Calu3 (cell line): ENCODE measurements around the gene LYPD4. TPM values are rescaled to one million over a fixed set of nuclear protein-coding genes. Genes with fewer than 3 reads are reported as not detected.
"Not testable (repeated sequence)": the region's sequence is repeated elsewhere in the genome, so short reads cannot be mapped to it uniquely, and the experiment has no call there.

Experiments used
- BruUV-seq: library from RNA; stranded (reverse); fragments of 400-500 nt; replicated peaks from 2 replicates; lab custom pipeline; 2021; lab: Mats Ljungman, UMichigan
- CTCF ChIA-PET: fragments of 300-600 bp; sonication (Branson Sonifier 250); formaldehyde crosslinking; loops from one replicate; lab custom pipeline; 2022; ENCODE audit warnings: antibody characterized with exemption; lab: Charles Lee
- DNase-seq: peaks from one replicate; pipeline ENCODE4 v3.0.0; 2022
- H3K27ac Mint-ChIP-seq: one replicate; pipeline ENCODE4 v1.8.0; 2022; ENCODE audit warnings: mixed read lengths; ENCODE audit not compliant: unreplicated experiment
- H3K27me3 Mint-ChIP-seq: one replicate; pipeline ENCODE4 v1.8.0; 2022; ENCODE audit warnings: mixed read lengths; ENCODE audit not compliant: unreplicated experiment
- H3K36me3 Mint-ChIP-seq: one replicate; pipeline ENCODE4 v1.8.0; 2022; ENCODE audit warnings: mild to moderate bottlenecking, moderate library complexity, mixed read lengths; ENCODE audit not compliant: insufficient read depth, unreplicated experiment
- H3K4me1 Mint-ChIP-seq: one replicate; pipeline ENCODE4 v1.8.0; 2022; ENCODE audit warnings: mild to moderate bottlenecking, low read depth, mixed read lengths; ENCODE audit not compliant: unreplicated experiment
- H3K4me3 Mint-ChIP-seq: one replicate; pipeline ENCODE4 v1.8.0; 2022; ENCODE audit warnings: mild to moderate bottlenecking, low read depth, moderate library complexity, mixed read lengths; ENCODE audit not compliant: unreplicated experiment
- H3K9me3 Mint-ChIP-seq: one replicate; pipeline ENCODE4 v1.8.0; 2022; ENCODE audit warnings: low read depth, mixed read lengths; ENCODE audit not compliant: unreplicated experiment
- intact Hi-C: fragments of 100-400 bp; cut with micrococcal nuclease; formaldehyde crosslinking; loops from one replicate; pipeline ENCODE4 v1.10.0; 2022; ENCODE audit not compliant: unreplicated experiment
- total RNA-seq: library from RNA; stranded (reverse); gene quantifications from 2 replicates; pipeline ENCODE4 v1.2.3, GENCODE V29; 2022
- TF ChIP-seq, protein P1 (sequence below): fragments of 200-600 bp; IDR thresholded peaks from one replicate; pipeline ENCODE4 v1.8.0; 2022; ENCODE audit warnings: antibody characterized with exemption; ENCODE audit not compliant: unreplicated experiment

LYPD4 gene
- total RNA-seq, 1 experiment from 2014 or later, result not detected

DNA sequence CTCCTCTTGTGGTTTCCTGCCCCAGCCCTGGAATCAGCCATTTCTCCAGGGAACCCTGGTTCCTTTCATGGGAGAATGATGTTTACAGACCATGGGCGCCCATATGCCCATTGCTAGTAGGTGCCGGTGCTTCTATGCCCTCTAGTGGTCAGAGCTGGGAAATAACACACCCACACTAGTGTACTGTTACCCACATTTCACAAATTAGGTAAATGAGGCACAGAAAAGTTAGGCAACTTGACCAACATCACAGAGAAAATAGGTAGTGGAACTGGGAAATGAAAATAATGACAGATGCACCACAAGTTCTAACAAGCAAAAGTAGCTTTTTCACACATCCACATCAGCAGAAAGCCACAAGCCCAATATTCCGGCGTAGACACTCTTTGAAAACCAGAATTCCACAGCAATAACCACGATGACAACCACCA, 49.4 kb downstream of the LYPD4 start:
- H3K27me3 Mint-ChIP-seq, result peaks cover 31% of the 10 kb centered on the region
- TF ChIP-seq, protein P1, sequence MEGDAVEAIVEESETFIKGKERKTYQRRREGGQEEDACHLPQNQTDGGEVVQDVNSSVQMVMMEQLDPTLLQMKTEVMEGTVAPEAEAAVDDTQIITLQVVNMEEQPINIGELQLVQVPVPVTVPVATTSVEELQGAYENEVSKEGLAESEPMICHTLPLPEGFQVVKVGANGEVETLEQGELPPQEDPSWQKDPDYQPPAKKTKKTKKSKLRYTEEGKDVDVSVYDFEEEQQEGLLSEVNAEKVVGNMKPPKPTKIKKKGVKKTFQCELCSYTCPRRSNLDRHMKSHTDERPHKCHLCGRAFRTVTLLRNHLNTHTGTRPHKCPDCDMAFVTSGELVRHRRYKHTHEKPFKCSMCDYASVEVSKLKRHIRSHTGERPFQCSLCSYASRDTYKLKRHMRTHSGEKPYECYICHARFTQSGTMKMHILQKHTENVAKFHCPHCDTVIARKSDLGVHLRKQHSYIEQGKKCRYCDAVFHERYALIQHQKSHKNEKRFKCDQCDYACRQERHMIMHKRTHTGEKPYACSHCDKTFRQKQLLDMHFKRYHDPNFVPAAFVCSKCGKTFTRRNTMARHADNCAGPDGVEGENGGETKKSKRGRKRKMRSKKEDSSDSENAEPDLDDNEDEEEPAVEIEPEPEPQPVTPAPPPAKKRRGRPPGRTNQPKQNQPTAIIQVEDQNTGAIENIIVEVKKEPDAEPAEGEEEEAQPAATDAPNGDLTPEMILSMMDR, result peak; percentile 98
- BruUV-seq, result no TSS peak
- peaks cover 37% of the 10 kb centered on the region for H3K4me1 Mint-ChIP-seq
- no peaks in the 10 kb centered on the region for H3K9me3 Mint-ChIP-seq
- CTCF ChIA-PET, result interaction anchor here (1.0 to 5.5 kb wide), 5 partner anchors 21 to 96 kb away, joined by 3 to 50 read pairs (median 5); partner anchors contain the start of gene CEACAM6
- no peak overlapping the region for H3K27ac Mint-ChIP-seq
- no peak overlapping the region for H3K4me3 Mint-ChIP-seq
- intact Hi-C loops, result loop anchor here (10.0 kb wide), 1 partner anchor 160 kb away; the partner anchor contains the start of gene RABAC1
- peak; percentile 76 for DNase-seq
- no peaks in the 10 kb centered on the region for H3K36me3 Mint-ChIP-seq

DNA sequence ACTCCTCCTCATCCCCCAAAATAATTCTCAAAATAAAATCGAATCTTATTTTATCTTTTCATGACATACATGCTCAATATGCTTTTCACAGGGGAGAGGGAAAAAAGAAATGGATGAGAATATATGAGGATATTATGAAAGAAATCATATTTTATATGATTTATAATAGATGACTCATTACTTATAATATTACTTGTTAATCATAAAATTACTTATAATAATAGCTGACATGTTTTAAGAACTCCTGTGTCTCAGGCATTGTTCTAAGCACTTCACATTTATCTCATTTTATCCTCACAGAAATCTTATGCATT, 51.1 kb downstream of the LYPD4 start:
- Mint-ChIP-seq H3K27me3 (peaks cover 31% of the 10 kb centered on the region), H3K4me3 (no peak overlapping the region), H3K9me3 (no peaks in the 10 kb centered on the region), H3K4me1 (peaks cover 26% of the 10 kb centered on the region), H3K27ac (no peak overlapping the region), H3K36me3 (no peaks in the 10 kb centered on the region)
- no peak for DNase-seq
- CTCF ChIA-PET, result interaction anchor here (1.0 to 5.5 kb wide), 12 partner anchors 11 to 165 kb away, joined by 3 to 50 read pairs (median 8); partner anchors contain the start of genes CEACAM6, RABAC1 and RPS19
- intact Hi-C loops, result loop anchor here (10.0 kb wide), 1 partner anchor 161 kb away; the partner anchor contains the start of gene RABAC1
- BruUV-seq, result no TSS peak
- TF ChIP-seq, protein P1, result no peak

- intact Hi-C loops, result loop anchor here (1.0 to 10.0 kb wide), 2 partner anchors 29 to 162 kb away; partner anchors contain the start of gene RABAC1
Measured at GRCh38 chr19:41792513-41793413, 51.7 kb downstream of the LYPD4 start.

GRCh38 chr19:41789053-41789452, 55.4 kb downstream of the LYPD4 start:
- BruUV-seq, DNase-seq, H3K4me3 Mint-ChIP-seq, intact Hi-C loops, H3K27ac Mint-ChIP-seq, H3K9me3 Mint-ChIP-seq, CTCF ChIA-PET, H3K36me3 Mint-ChIP-seq, H3K27me3 Mint-ChIP-seq: not testable (repeated sequence)
- H3K4me1 Mint-ChIP-seq, result peaks cover 34% of the 10 kb centered on the region

More at GRCh38 chr19:41792513-41793413, 51.7 kb downstream of the LYPD4 start:
- Mint-ChIP-seq H3K4me3 (peak overlapping the region; percentile 4), H3K27me3 (peaks cover 31% of the 10 kb centered on the region), H3K36me3 (no peaks in the 10 kb centered on the region), H3K9me3 (no peaks in the 10 kb centered on the region), H3K4me1 (peaks cover 26% of the 10 kb centered on the region), H3K27ac (peak overlapping the region; percentile 48)
- CTCF ChIA-PET, result interaction anchor here (0.6 to 5.5 kb wide), 23 partner anchors 9 to 166 kb away, joined by 3 to 50 read pairs (median 5); partner anchors contain the start of genes CEACAM6, RABAC1 and RPS19
- no TSS peak for BruUV-seq
- TF ChIP-seq, protein P1, result peak; percentile 67
- peak; percentile 70 for DNase-seq

DNA sequence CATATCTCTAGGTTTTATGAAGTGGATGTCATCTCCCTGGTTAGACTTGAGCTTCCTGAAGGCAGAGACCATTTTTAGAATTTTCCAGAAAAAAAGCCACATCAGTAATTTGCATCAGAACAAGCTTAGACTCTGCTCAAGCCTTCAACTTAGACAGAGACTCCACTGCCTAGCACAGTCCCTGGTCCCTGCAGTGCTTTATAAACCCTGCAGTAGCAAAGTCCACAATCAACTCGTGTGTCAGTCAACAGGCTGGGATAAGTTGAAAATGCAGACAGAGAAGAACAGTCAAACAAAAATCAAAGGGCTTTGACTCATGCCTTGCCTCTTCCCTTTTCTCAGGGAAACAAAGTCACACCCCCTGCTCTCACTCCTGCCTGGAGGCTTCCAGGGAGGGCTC, 56.0 kb downstream of the LYPD4 start:
- CTCF ChIA-PET, intact Hi-C loops, H3K27ac Mint-ChIP-seq, H3K36me3 Mint-ChIP-seq, H3K9me3 Mint-ChIP-seq, H3K4me3 Mint-ChIP-seq, BruUV-seq, DNase-seq, H3K27me3 Mint-ChIP-seq: not testable (repeated sequence)
- H3K4me1 Mint-ChIP-seq, result peaks cover 39% of the 10 kb centered on the region
